AG04449 (cell line): ENCODE data around the gene DHX16.
A peak's percentile ranks its signal among the peaks of the same experiment; 100 is the strongest.
"Not testable (repeated sequence)": the region's sequence is repeated elsewhere in the genome, so short reads cannot be mapped to it uniquely, and the experiment has no call there.

Experiments used
- CTCF ChIA-PET: fragments of 350-600 bp; formaldehyde crosslinking; extraction: SDS; loops from one replicate; lab custom pipeline; 2021; ENCODE audit warnings: antibody characterized with exemption; lab: Yijun Ruan, JAX
- POLR2A ChIA-PET: fragments of 400-600, 350-600 bp; formaldehyde crosslinking; extraction: SDS; loops from one replicate; lab custom pipeline; 2020; ENCODE audit warnings: antibody characterized with exemption, inconsistent platforms; lab: Yijun Ruan, JAX
- DNase-seq: peaks from one replicate; pipeline ENCODE4 v3.0.0-alpha.2; 2010; ENCODE audit warnings: low read depth, low spot score
- H3K4me3 ChIP-seq: 2 replicates; pipeline ENCODE4 v1.5.1; 2011; ENCODE audit warnings: low read depth, mild to moderate bottlenecking, control low read depth, low read length
- TF ChIP-seq, protein P1 (sequence below): IDR thresholded peaks from one replicate; pipeline ENCODE4 v1.5.1; 2011; ENCODE audit warnings: mild to moderate bottlenecking, moderate library complexity, low read length, control low read depth, inconsistent platforms; ENCODE audit not compliant: insufficient read depth; ENCODE audit errors: missing control alignments

The DHX16 gene

DNA sequence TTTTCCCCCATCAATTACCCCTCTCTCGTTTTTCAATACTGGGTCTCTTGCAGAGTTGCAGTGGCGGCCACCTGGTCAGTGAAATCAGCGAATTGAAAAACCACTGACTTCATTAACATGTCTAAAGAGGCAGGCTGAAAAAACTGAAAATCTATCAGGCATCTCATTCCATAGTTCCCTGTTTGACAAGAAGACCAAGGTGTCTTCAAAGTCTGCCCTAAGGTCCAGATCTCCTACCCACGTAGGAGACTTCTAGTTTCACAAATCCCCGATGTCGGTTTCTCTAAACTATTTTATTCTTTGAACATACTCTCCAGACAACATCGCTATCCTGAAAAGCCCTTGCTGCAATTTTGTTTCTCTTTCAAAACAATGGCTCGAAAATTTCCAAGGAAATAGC, 46.5 kb upstream of the DHX16 start:
- ChIA-PET POLR2A (interaction anchor here (0.7 to 1.2 kb wide), 4 partner anchors 24 to 33 kb away, joined by 3 to 5 read pairs (median 3); partner anchors contain the start of gene NRM), CTCF (interaction anchor here (0.7 to 18.8 kb wide), 6 partner anchors 15 to 195 kb away, joined by 3 to 504 read pairs (median 4); partner anchors contain the start of genes DHX16 and VARS2)
- DNase-seq = no peak
- TF ChIP-seq, protein P1, sequence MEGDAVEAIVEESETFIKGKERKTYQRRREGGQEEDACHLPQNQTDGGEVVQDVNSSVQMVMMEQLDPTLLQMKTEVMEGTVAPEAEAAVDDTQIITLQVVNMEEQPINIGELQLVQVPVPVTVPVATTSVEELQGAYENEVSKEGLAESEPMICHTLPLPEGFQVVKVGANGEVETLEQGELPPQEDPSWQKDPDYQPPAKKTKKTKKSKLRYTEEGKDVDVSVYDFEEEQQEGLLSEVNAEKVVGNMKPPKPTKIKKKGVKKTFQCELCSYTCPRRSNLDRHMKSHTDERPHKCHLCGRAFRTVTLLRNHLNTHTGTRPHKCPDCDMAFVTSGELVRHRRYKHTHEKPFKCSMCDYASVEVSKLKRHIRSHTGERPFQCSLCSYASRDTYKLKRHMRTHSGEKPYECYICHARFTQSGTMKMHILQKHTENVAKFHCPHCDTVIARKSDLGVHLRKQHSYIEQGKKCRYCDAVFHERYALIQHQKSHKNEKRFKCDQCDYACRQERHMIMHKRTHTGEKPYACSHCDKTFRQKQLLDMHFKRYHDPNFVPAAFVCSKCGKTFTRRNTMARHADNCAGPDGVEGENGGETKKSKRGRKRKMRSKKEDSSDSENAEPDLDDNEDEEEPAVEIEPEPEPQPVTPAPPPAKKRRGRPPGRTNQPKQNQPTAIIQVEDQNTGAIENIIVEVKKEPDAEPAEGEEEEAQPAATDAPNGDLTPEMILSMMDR = no peak
- H3K4me3 ChIP-seq = peak overlapping the region; percentile 58

DNA sequence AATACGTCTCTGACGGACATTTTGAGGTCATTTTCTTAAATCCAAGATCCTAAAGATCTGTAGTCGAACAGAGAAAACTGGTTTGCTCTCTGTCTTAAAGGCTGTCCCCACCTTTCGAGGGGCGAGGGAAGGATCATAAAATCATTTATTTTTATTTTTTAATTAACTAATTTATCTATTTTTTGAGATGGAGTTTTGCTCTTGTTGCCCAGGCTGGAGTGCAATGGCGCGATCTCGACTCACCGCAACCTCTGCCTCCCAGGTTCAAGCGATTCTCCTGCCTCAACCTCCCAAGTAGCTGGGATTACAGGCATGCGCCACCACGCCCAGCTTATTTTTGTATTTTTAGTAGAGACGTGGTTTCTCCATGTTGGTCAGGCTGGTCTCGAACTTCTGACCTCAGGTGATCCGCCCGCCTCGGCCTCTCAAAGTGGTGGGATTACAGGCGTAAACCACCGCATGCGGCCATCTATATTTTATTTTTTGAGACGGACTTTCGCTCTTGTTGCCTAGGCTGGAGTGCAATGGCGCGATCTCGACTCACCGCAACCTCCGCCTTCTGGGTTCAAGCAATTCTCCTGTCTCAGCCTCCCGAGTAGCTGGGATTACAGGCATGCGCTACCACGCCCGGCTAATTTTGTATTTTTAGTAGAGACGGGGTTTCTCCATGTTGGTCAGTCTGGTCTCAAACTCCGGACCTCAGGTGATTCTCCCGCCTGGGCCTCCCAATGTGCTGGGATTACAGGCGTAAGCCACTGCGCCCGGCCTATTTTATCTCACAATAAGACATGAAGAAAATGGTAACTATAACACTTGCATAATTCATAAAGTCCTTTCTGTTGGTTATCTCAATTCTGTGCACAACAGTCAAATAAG, 45.3 kb upstream of the DHX16 start:
- ChIA-PET CTCF (interaction anchor here (0.6 to 18.8 kb wide), 5 partner anchors 21 to 196 kb away, joined by 3 to 504 read pairs (median 4); partner anchors contain the start of genes DHX16 and VARS2), POLR2A (interaction anchor here (0.6 to 1.5 kb wide), 8 partner anchors 16 to 101 kb away, joined by 3 to 10 read pairs (median 4); partner anchors contain the start of genes IER3, MRPS18B and PPP1R10)
- H3K4me3 ChIP-seq = peak overlapping the region; percentile 50
- DNase-seq = not testable (repeated sequence)

DNA sequence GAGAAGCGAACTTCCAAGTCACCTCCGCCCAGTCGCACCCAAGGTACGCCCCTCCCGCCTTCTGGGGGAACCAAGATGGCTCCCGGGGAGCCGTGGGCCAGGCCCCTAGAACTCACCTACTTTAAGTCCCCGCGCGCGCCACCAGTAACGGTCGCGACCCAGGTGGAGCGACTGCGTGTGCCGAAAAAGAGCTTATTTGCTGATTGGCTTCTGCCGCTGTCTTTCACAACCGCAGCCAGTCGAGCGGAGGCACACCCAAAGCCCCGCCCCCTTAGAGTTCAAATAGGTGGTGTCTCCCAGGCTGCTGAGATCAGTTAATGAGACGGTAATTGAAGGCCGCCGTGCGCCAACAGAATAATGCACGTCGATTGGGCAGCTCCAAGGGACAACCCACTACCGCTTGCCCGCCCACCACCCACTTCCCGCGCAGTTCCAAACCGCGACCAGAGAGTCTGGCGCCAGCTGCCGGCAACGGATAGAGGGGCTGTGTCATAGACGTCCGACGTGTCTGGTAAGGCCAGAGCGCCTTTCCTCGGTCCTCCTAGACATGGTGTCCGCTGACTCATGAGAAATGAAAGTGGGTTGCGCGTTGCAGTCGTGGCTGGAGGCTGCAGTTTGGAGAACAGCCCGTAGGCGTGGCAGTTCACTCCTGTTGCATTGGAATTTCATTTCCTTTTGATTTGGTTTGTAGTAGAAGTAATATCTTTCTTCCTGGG, 44.5 kb upstream of the DHX16 start, which contains the start of gene MDC1:
Gene MDC1 (minus strand): TSS at position 153 of the 716 bp plus-strand sequence. CDS start 2,106 bp downstream, outside the sequence.
- CTCF ChIA-PET = interaction anchor here (0.7 to 18.8 kb wide), 5 partner anchors 10 to 162 kb away, joined by 3 to 504 read pairs (median 4); partner anchors contain the start of gene DHX16

DNA sequence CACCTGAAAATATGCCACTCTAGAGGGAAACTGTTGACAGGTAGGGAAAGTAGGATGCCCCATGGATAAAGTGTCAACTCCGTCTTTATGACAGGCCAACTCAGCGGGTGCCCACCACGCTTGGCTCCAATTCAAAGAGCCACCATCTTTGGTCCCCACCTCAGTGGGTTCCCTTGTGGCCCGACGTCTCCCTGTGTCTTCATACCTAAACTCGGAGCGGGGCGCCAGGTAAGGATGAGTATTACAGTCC, 44.0 kb upstream of the DHX16 start:
- peak overlapping the region; percentile 71 for H3K4me3 ChIP-seq
- TF ChIP-seq, protein P1 = no peak
- POLR2A ChIA-PET = interaction anchor here (0.6 to 1.5 kb wide), 16 partner anchors 10 to 370 kb away, joined by 3 to 10 read pairs (median 4); partner anchors contain the start of genes IER3, MRPS18B and PPP1R10
- DNase-seq = no peak
- CTCF ChIA-PET = interaction anchor here (1.0 to 18.8 kb wide), 4 partner anchors 25 to 162 kb away, joined by 4 to 504 read pairs (median 6); partner anchors contain the start of gene DHX16

More for the DNA sequence above, 44.5 kb upstream of the DHX16 start, which contains the start of gene MDC1:
- peak within 1 kb of the TSS; percentile 71 for H3K4me3 ChIP-seq
- POLR2A ChIA-PET = interaction anchor here (0.6 to 1.5 kb wide), 16 partner anchors 10 to 369 kb away, joined by 3 to 10 read pairs (median 4); partner anchors contain the start of genes IER3, MRPS18B and PPP1R10
- TF ChIP-seq, protein P1 = peak; percentile 31
- peak; percentile 100 for DNase-seq

DNA sequence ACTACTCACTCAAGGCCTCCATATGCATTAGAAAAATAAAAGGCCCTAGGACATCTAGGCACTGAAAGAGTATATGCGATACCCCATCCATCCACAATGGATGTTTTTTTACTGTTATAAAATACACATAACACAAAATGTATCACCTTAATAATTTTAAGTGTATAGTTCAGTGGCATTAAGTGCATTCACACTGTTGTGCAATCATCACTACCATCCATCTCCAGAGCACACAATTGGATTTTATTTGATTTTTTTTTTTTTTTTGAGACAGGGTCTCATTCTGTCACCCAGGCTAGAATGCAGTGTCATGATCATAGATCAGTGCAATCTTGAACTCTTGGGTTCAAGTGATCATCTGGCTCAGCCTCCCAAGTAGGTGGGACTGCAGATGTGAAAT, 41.5 kb upstream of the DHX16 start:
- ChIA-PET CTCF (no interaction called here), POLR2A (no interaction called here)
- TF ChIP-seq, protein P1 = no peak
- H3K4me3 ChIP-seq = no peak overlapping the region
- no peak for DNase-seq

DNA sequence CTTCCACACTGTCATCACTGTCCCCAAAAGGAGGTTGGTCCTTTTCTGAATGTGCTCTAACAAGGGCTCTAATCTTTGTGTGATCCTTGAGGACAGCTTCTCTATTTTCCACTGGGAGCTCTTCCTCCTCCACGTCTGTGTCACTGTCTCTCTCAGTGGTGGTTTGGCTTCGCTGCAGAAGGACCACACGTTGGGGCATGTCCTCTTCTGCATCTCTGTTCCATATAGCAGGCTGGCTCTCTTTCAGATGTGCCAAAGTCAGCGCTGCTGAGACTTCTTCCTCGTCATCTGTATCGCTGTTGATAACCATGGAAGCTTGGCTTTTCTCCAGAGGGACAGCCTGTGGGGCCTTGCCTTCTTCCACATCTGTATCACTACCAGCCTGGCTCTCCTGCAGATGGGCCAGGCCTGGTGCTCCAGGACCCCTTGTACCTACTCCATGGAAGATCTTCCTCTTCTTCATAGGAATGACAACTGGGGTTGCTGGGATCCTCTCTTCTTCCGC, 39.7 kb upstream of the DHX16 start:
- H3K4me3 ChIP-seq = no peak overlapping the region

More for the DNA sequence above, 39.7 kb upstream of the DHX16 start:
- POLR2A ChIA-PET = no interaction called here
- CTCF ChIA-PET = interaction anchor here (1.0 to 1.6 kb wide), 2 partner anchors 28 to 34 kb away, joined by 3 to 5 read pairs; no protein-coding TSS in a partner anchor
- TF ChIP-seq, protein P1 = no peak
- no peak for DNase-seq
